DMS79 (cell line): ENCODE results near the gene NPPC.
"Not testable (repeated sequence)": the region's sequence is repeated elsewhere in the genome, so short reads cannot be mapped to it uniquely, and the experiment has no call there.

Experiments used
- DNase-seq: peaks from one replicate; lab custom pipeline; 2025; lab: John Stamatoyannopoulos, UW

The NPPC gene

GRCh38 chr2:231920366-231920765 lies 5.8 kb downstream of the NPPC start:
- no peak for DNase-seq

GRCh38 chr2:231919341-231920035 lies 6.7 kb downstream of the NPPC start:
- DNase-seq, result no peak

GRCh38 chr2:231918501-231919330 lies 7.5 kb downstream of the NPPC start:
- no peak for DNase-seq

- DNase-seq, result no peak
These were observed 8.7 kb downstream of the NPPC start for GRCh38 chr2:231917280-231918066.

- no peak for DNase-seq
These were observed 12.0 kb downstream of the NPPC start for GRCh38 chr2:231914077-231914690.

GRCh38 chr2:231911381-231911780 lies 14.8 kb downstream of the NPPC start:
- DNase-seq, result no peak

GRCh38 chr2:231910771-231911170 lies 15.4 kb downstream of the NPPC start:
- DNase-seq, result peak; percentile 34

GRCh38 chr2:231910161-231910560 lies 16.0 kb downstream of the NPPC start:
- not testable (repeated sequence) for DNase-seq

GRCh38 chr2:231909631-231910030 lies 16.6 kb downstream of the NPPC start:
- no peak for DNase-seq

GRCh38 chr2:231908584-231908983 lies 17.6 kb downstream of the NPPC start:
- DNase-seq, result no peak

- no peak for DNase-seq
These were observed 18.4 kb downstream of the NPPC start for GRCh38 chr2:231907765-231908164.

GRCh38 chr2:231905026-231905425 lies 21.2 kb downstream of the NPPC start:
- no peak for DNase-seq

GRCh38 chr2:231904161-231904611 lies 22.0 kb downstream of the NPPC start:
- DNase-seq, result no peak

GRCh38 chr2:231902598-231902997 lies 23.6 kb downstream of the NPPC start:
- no peak for DNase-seq

- no peak for DNase-seq
These were observed 25.2 kb downstream of the NPPC start for GRCh38 chr2:231900972-231901371.

GRCh38 chr2:231900486-231900942 lies 25.7 kb downstream of the NPPC start:
- DNase-seq, result no peak

- no peak for DNase-seq
These were observed 31.4 kb downstream of the NPPC start for GRCh38 chr2:231894566-231895380.

GRCh38 chr2:231891514-231891905 lies 34.7 kb downstream of the NPPC start:
- no peak for DNase-seq

GRCh38 chr2:231890896-231891513 lies 35.2 kb downstream of the NPPC start:
- peak; percentile 86 for DNase-seq

- no peak for DNase-seq
These were observed 38.4 kb downstream of the NPPC start for GRCh38 chr2:231887756-231888155.
